PFSK-1 (cell line): ENCODE measurements around the gene TMEM150B.
A peak's percentile ranks its signal among the peaks of the same experiment; 100 is the strongest.

Source experiments
- FOXP2 ChIP-seq: optimal IDR thresholded peaks from 2 replicates; pipeline ENCODE3; 2011; ENCODE audit warnings: borderline replicate concordance, control low read depth, inconsistent platforms; ENCODE audit not compliant: insufficient read depth; ENCODE audit errors: extremely low read length, extremely low read depth
- POLR2AphosphoS5 ChIP-seq: IDR thresholded peaks from 2 replicates; pipeline ENCODE4 v1.6.1; 2012; ENCODE audit warnings: low read depth, mild to moderate bottlenecking, control low read depth, low read length, moderate library complexity
- REST ChIP-seq, 2 experiments: IDR thresholded peaks; 2 replicates each; pipeline versions ENCODE4 v1.6.1 to v1.8.0; 2011 to 2012; ENCODE audit warnings: low read depth in 2 of 2, low read length in 2 of 2, control low read depth in 1 of 2, inconsistent platforms in 1 of 2, mild to moderate bottlenecking in 1 of 2, moderate library complexity in 1 of 2; ENCODE audit not compliant: insufficient read depth in 1 of 2
- SIN3A ChIP-seq: IDR thresholded peaks from 2 replicates; pipeline ENCODE4 v1.6.1; 2012; ENCODE audit warnings: mild to moderate bottlenecking, low read length, moderate library complexity, borderline replicate concordance; ENCODE audit not compliant: insufficient read depth
- TAF1 ChIP-seq: IDR thresholded peaks from 2 replicates; pipeline ENCODE4 v1.6.1; 2012; ENCODE audit warnings: low read length, control low read depth, borderline replicate concordance; ENCODE audit not compliant: insufficient read depth

The TMEM150B gene

GRCh38 chr19:55285229-55285890 is 39.8 kb downstream of the TMEM150B start:
- TF ChIP-seq SIN3A: no peak
- no peak for TF ChIP-seq TAF1
- TF ChIP-seq POLR2AphosphoS5: no peak
- no peak for TF ChIP-seq FOXP2
- no peak for TF ChIP-seq REST (IDR thresholded peaks at IDR 0.05; ENCODE audit: insufficient read depth in 1 of 2, low read depth in 2 of 2, low read length in 2 of 2)

GRCh38 chr19:55284405-55285058 is 40.6 kb downstream of the TMEM150B start:
- no peak for TF ChIP-seq FOXP2
- no peak for TF ChIP-seq POLR2AphosphoS5
- no peak for TF ChIP-seq REST (IDR thresholded peaks at IDR 0.05; ENCODE audit: insufficient read depth in 1 of 2, low read depth in 2 of 2, low read length in 2 of 2)
- TF ChIP-seq SIN3A: no peak
- TF ChIP-seq TAF1: no peak

GRCh38 chr19:55283548-55284377 is 41.4 kb downstream of the TMEM150B start, which contains the start of gene BRSK1:
TSS of gene BRSK1 (plus strand) at chr19:55283997. CDS start at chr19:55284443, 446 bp downstream.
- TF ChIP-seq POLR2AphosphoS5: no peak
- TF ChIP-seq TAF1: no peak
- TF ChIP-seq REST (IDR thresholded peaks at IDR 0.05; ENCODE audit: insufficient read depth in 1 of 2, low read depth in 2 of 2, low read length in 2 of 2): no peak
- TF ChIP-seq FOXP2: no peak
- no peak for TF ChIP-seq SIN3A

GRCh38 chr19:55279770-55280643 is 45.1 kb downstream of the TMEM150B start, which contains the start of gene HSPBP1:
TSS of gene HSPBP1 (minus strand) at chr19:55280110. CDS start at chr19:55279608, 502 bp downstream.
- TF ChIP-seq REST (IDR thresholded peaks at IDR 0.05; ENCODE audit: insufficient read depth in 1 of 2, low read depth in 2 of 2, low read length in 2 of 2) (0 out of 4 replicates have a peak, but pooled peaks have one; percentile 9 to 38), SIN3A (peak; percentile 67; the same call in 1 of the 2 replicates), POLR2AphosphoS5 (no peak; the same call in 1 of the 2 replicates), TAF1 (no peak), FOXP2 (peak; percentile 72)
